A673 (cell line): Measurements from ENCODE around the gene PSMD10. TPM values are rescaled to one million over a fixed set of nuclear protein-coding genes. Genes with fewer than 3 reads are reported as not detected.

Experiments
- BruUV-seq: library from RNA; stranded (reverse); fragments of 400-500 nt; replicated peaks from 2 replicates; lab custom pipeline; 2021; lab: Mats Ljungman, UMichigan
- CTCF ChIA-PET: fragments of 300-600 bp; sonication (Branson Sonifier 250); formaldehyde crosslinking; loops from one replicate; lab custom pipeline; 2022; ENCODE audit warnings: antibody characterized with exemption; lab: Charles Lee
- POLR2A ChIA-PET: fragments of 300-600 bp; sonication (Branson Sonifier 250); formaldehyde crosslinking; loops from one replicate; lab custom pipeline; 2022; ENCODE audit warnings: antibody characterized with exemption; ENCODE audit not compliant: low non-redundant PET; lab: Charles Lee
- DNase-seq: peaks from one replicate; pipeline ENCODE4 v3.0.0-alpha.2; 2015; ENCODE audit warnings: low spot score
- H3K27ac ChIP-seq: fragments of 200-600 bp; sonication (generic); 2 replicates; pipeline ENCODE4 v1.5.1; 2016; ENCODE audit warnings: mixed run types, low read depth, mild to moderate bottlenecking, mixed read lengths, antibody characterized with exemption, low read length; ENCODE audit not compliant: poor library complexity, severe bottlenecking
- H3K27me3 ChIP-seq: fragments of 200-600 bp; sonication (generic); replicated peaks from 2 replicates; pipeline ENCODE4 v1.6.1; 2017; ENCODE audit warnings: mixed run types, low read depth, mild to moderate bottlenecking, mixed read lengths, antibody characterized with exemption, low read length; ENCODE audit not compliant: insufficient read depth, poor library complexity
- H3K36me3 ChIP-seq: fragments of 200-600 bp; sonication (generic); 2 replicates; pipeline ENCODE4 v1.6.1; 2016; ENCODE audit warnings: mixed run types, mild to moderate bottlenecking, mixed read lengths, antibody characterized with exemption, low read length; ENCODE audit not compliant: insufficient read depth, poor library complexity, severe bottlenecking
- H3K4me1 ChIP-seq: fragments of 200-600 bp; sonication (generic); 2 replicates; pipeline ENCODE4 v1.6.1; 2017; ENCODE audit warnings: mixed run types, mild to moderate bottlenecking, mixed read lengths, antibody characterized with exemption, low read length; ENCODE audit not compliant: insufficient read depth, poor library complexity, severe bottlenecking
- H3K4me3 ChIP-seq: fragments of 200-600 bp; sonication (generic); 2 replicates; pipeline ENCODE4 v1.5.1; 2016; ENCODE audit warnings: low read depth, mixed run types, mild to moderate bottlenecking, mixed read lengths, low read length; ENCODE audit not compliant: poor library complexity, severe bottlenecking
- H3K9me3 ChIP-seq: fragments of 200-600 bp; sonication (generic); 2 replicates; pipeline ENCODE4 v1.6.1; 2016; ENCODE audit warnings: mixed run types, low read depth, mild to moderate bottlenecking, mixed read lengths, antibody characterized with exemption, low read length; ENCODE audit not compliant: poor library complexity, severe bottlenecking
- CTCF ChIP-seq: fragments of 300-800, 200-600 bp; sonication (generic); conservative IDR thresholded peaks from 2 replicates; pipeline ENCODE4 v1.5.1; 2017; ENCODE audit warnings: low read depth, mild to moderate bottlenecking, antibody characterized with exemption, low read length, moderate library complexity, mixed read lengths
- EZH2 ChIP-seq: fragments of 200-600 bp; sonication (generic); IDR thresholded peaks from 2 replicates; pipeline ENCODE4 v1.6.1; 2017; ENCODE audit warnings: borderline replicate concordance, low read depth, mild to moderate bottlenecking, mixed read lengths, antibody characterized with exemption, low read length; ENCODE audit not compliant: poor library complexity, severe bottlenecking
- intact Hi-C: fragments of 100-400 bp; cut with micrococcal nuclease; formaldehyde crosslinking; loops from one replicate; pipeline ENCODE4 v1.10.0; 2022; ENCODE audit not compliant: unreplicated experiment
- total RNA-seq: library from RNA; stranded (reverse); gene quantifications from 2 replicates; pipeline ENCODE4 v1.2.3, GENCODE V29; 2021

Gene PSMD10
- total RNA-seq, 1 experiment from 2014 or later: 49.6 TPM

- intact Hi-C loops: no loop called here
- Histone ChIP-seq H3K36me3 (no peaks in the 10 kb centered on the region), H3K27me3 (peaks cover 2% of the 10 kb centered on the region), H3K4me1 (no peaks in the 10 kb centered on the region), H3K9me3 (no peaks in the 10 kb centered on the region), H3K27ac (no peak overlapping the region), H3K4me3 (no peak overlapping the region)
- CTCF ChIA-PET: no interaction called here
- no peak for DNase-seq
- BruUV-seq: no TSS peak
- no peak for TF ChIP-seq EZH2
- TF ChIP-seq CTCF: no peak
- POLR2A ChIA-PET: no interaction called here
These were observed 32.4 kb upstream of the PSMD10 start for GRCh38 chrX:108123591-108124366.

GRCh38 chrX:108122748-108123147, 31.4 kb upstream of the PSMD10 start:
- CTCF ChIA-PET: no interaction called here
- no peak for TF ChIP-seq EZH2
- no peak for TF ChIP-seq CTCF
- POLR2A ChIA-PET: no interaction called here
- H3K4me3 ChIP-seq: no peak overlapping the region
- H3K36me3 ChIP-seq: no peaks in the 10 kb centered on the region
- DNase-seq: no peak
- no peak overlapping the region for H3K27ac ChIP-seq
- H3K9me3 ChIP-seq: no peaks in the 10 kb centered on the region
- BruUV-seq: no TSS peak
- peaks cover 2% of the 10 kb centered on the region for H3K27me3 ChIP-seq
- H3K4me1 ChIP-seq: no peaks in the 10 kb centered on the region
- intact Hi-C loops: no loop called here

- Histone ChIP-seq H3K27ac (no peak overlapping the region), H3K27me3 (peaks cover 2% of the 10 kb centered on the region), H3K9me3 (no peaks in the 10 kb centered on the region), H3K4me1 (no peaks in the 10 kb centered on the region), H3K36me3 (no peaks in the 10 kb centered on the region), H3K4me3 (no peak overlapping the region)
- TF ChIP-seq EZH2 (no peak), CTCF (no peak)
- intact Hi-C loops: no loop called here
- POLR2A ChIA-PET: interaction anchor here (0.5 kb wide), 1 partner anchor 539 kb away, joined by 4 read pairs; no protein-coding TSS in a partner anchor
- no TSS peak for BruUV-seq
- CTCF ChIA-PET: no interaction called here
- no peak for DNase-seq
These were observed 29.9 kb upstream of the PSMD10 start for GRCh38 chrX:108121291-108121690.
